A549 (cell line): ENCODE measurements around the gene MT1F. TPM values are rescaled to one million over a fixed set of nuclear protein-coding genes. Genes with fewer than 3 reads are reported as not detected.
A peak's percentile ranks its signal among the peaks of the same experiment; 100 is the strongest.

ENCODE experiments used
- ATAC-seq, 2 experiments: fragments of 200-7000 bp in 1 of 2; fragments of >200 bp in 1 of 2; cut with Nextera tagmentation in 1 of 2; cut with Tn5 transposase in 1 of 2; 3 replicates each; pipeline versions ENCODE4 v1.8.0 to v1.9.1; 2018 to 2020; ENCODE audit warnings: mild to moderate bottlenecking in 1 of 2, moderate library complexity in 1 of 2
- CTCF ChIA-PET: fragments of 300-600 bp; sonication (Branson Sonifier 250); formaldehyde crosslinking; extraction: SDS; loops from one replicate; lab custom pipeline; 2021; ENCODE audit warnings: antibody characterized with exemption, inconsistent platforms; lab: Yijun Ruan, JAX
- POLR2A ChIA-PET: fragments of 350-600 bp; formaldehyde crosslinking; extraction: SDS; loops from one replicate; lab custom pipeline; 2021; ENCODE audit warnings: antibody characterized with exemption, inconsistent platforms; lab: Yijun Ruan, JAX
- DNase-seq, 2 experiments: peaks; one replicate each; pipeline versions ENCODE4 v3.0.0 to v3.0.0-alpha.2; 2011 to 2016; ENCODE audit warnings: low read depth in 1 of 2, low spot score in 1 of 2
- FAIRE-seq: peaks from 2 replicates; lab custom pipeline; 2011; peaks lifted over from hg19 to GRCh38; lab: Jason Lieb, UNC
- H3K27ac ChIP-seq, 2 experiments: fragments of >200 bp; sonication (Bioruptor Twin); formaldehyde crosslinking; 3 replicates each; pipeline ENCODE4 v1.5.1; 2016 to 2017
- H3K4me1 ChIP-seq: fragments of >200 bp; sonication (Bioruptor Twin); formaldehyde crosslinking; 3 replicates; pipeline ENCODE4 v1.6.1; 2016
- H3K4me2 ChIP-seq: fragments of >200 bp; sonication (Bioruptor Twin); formaldehyde crosslinking; 3 replicates; pipeline ENCODE4 v1.6.1; 2016
- H3K4me3 ChIP-seq: fragments of >200 bp; sonication (Bioruptor Twin); formaldehyde crosslinking; 3 replicates; pipeline ENCODE4 v1.5.1; 2016
- H3K9me3 ChIP-seq: fragments of >200 bp; sonication (Bioruptor Twin); formaldehyde crosslinking; 3 replicates; pipeline ENCODE4 v1.6.1; 2016
- ATOH8 ChIP-seq: fragments of 250-450 bp; sonication (Bioruptor Pico); IDR thresholded peaks from 2 replicates; pipeline ENCODE4 v1.5.0; 2020; ENCODE audit warnings: low read depth, mild to moderate bottlenecking, moderate library complexity
- BCL3 ChIP-seq: fragments of >200 bp; sonication (Bioruptor Twin); formaldehyde crosslinking; IDR thresholded peaks from 3 replicates; pipeline ENCODE4 v1.6.1; 2016
- BHLHE40 ChIP-seq: IDR thresholded peaks from 2 replicates; pipeline ENCODE4 v1.6.1; 2012; ENCODE audit warnings: low read depth, low read length, inconsistent platforms
- E2F6 ChIP-seq: IDR thresholded peaks from 2 replicates; pipeline ENCODE4 v1.6.1; 2012; ENCODE audit warnings: low read depth, borderline replicate concordance
- FOSL2 ChIP-seq, 2 experiments: fragments of 450-650 bp in 1 of 2; fragments of >200 bp in 1 of 2; sonication (Bioruptor Twin) in 1 of 2; formaldehyde crosslinking; IDR thresholded peaks; 2 replicates each; pipeline versions ENCODE4 v1.5.0 to v1.6.1; 2016 to 2020; ENCODE audit warnings: mild to moderate bottlenecking in 1 of 2, moderate library complexity in 1 of 2
- HDAC2 ChIP-seq: fragments of 200-600 bp; sonication (generic); IDR thresholded peaks from 2 replicates; pipeline ENCODE4 v1.6.1; 2016
- HEYL ChIP-seq: fragments of 250-450 bp; sonication (Bioruptor Pico); IDR thresholded peaks from 2 replicates; pipeline ENCODE4 v1.8.0; 2021; ENCODE audit warnings: mild to moderate bottlenecking, moderate library complexity
- HOXB13 ChIP-seq: fragments of 250-450 bp; sonication (Bioruptor Pico); IDR thresholded peaks from 2 replicates; pipeline ENCODE4 v1.5.0; 2020; ENCODE audit warnings: low read depth, mild to moderate bottlenecking, moderate library complexity
- JUN ChIP-seq, 2 experiments: fragments of >200 bp; sonication (Bioruptor Twin); formaldehyde crosslinking; IDR thresholded peaks; 2 replicates in 1 of 2; 3 replicates in 1 of 2; pipeline ENCODE4 v1.6.1; 2016 to 2017
- KDM1A ChIP-seq: fragments of 200-600 bp; sonication (generic); IDR thresholded peaks from 2 replicates; pipeline ENCODE4 v1.6.1; 2016; ENCODE audit warnings: low read depth, mild to moderate bottlenecking
- NFE2L2 ChIP-seq: fragments of 150-350 bp; conservative IDR thresholded peaks from 2 replicates; pipeline ENCODE4 v1.6.1; 2014; ENCODE audit warnings: low read length
- NR3C1 ChIP-seq: fragments of >200 bp; sonication (Bioruptor Twin); formaldehyde crosslinking; IDR thresholded peaks from 3 replicates; pipeline ENCODE4 v1.6.1; 2017
- PBX3 ChIP-seq: IDR thresholded peaks from 2 replicates; pipeline ENCODE4 v1.6.1; 2012
- PHF8 ChIP-seq: fragments of 200-600 bp; sonication (generic); IDR thresholded peaks from 2 replicates; pipeline ENCODE4 v1.6.1; 2016; ENCODE audit warnings: low read depth, mild to moderate bottlenecking, antibody characterized with exemption, moderate library complexity, borderline replicate concordance
- POLR2A ChIP-seq: IDR thresholded peaks from 2 replicates; pipeline ENCODE4 v1.6.1; 2012; ENCODE audit warnings: mild to moderate bottlenecking, low read length
- RAD21 ChIP-seq, 2 experiments: fragments of >200 bp in 1 of 2; sonication (Bioruptor Twin) in 1 of 2; formaldehyde crosslinking in 1 of 2; IDR thresholded peaks in 1 of 2; conservative IDR thresholded peaks in 1 of 2; 2 replicates in 1 of 2; 3 replicates in 1 of 2; pipeline ENCODE4 v1.6.1; 2012 to 2018; ENCODE audit warnings: inconsistent platforms in 1 of 2
- RARB ChIP-seq: fragments of 250-450 bp; sonication (Bioruptor Pico); IDR thresholded peaks from 2 replicates; pipeline ENCODE4 v1.8.0; 2021; ENCODE audit warnings: mild to moderate bottlenecking, moderate library complexity
- RFX5 ChIP-seq: fragments of 450-650 bp; IDR thresholded peaks from 2 replicates; pipeline ENCODE4 v1.7.1; 2014; ENCODE audit warnings: antibody characterized with exemption, mild to moderate bottlenecking, moderate library complexity
- RNF2 ChIP-seq: fragments of 200-600 bp; sonication (generic); IDR thresholded peaks from 2 replicates; pipeline ENCODE4 v1.6.1; 2016; ENCODE audit warnings: low read depth, mild to moderate bottlenecking, antibody characterized with exemption, moderate library complexity, borderline replicate concordance
- TFCP2L1 ChIP-seq: fragments of 250-450 bp; sonication (Bioruptor Pico); IDR thresholded peaks from 2 replicates; pipeline ENCODE4 v1.5.0; 2021; ENCODE audit warnings: mild to moderate bottlenecking
- USF2 ChIP-seq: fragments of 450-650 bp; IDR thresholded peaks from 2 replicates; pipeline ENCODE4 v1.6.1; 2014; ENCODE audit warnings: antibody characterized with exemption
- ZFP36 ChIP-seq: fragments of 450-650 bp; IDR thresholded peaks from 2 replicates; pipeline ENCODE4 v1.6.1; 2014; ENCODE audit warnings: borderline replicate concordance; ENCODE audit not compliant: partially characterized antibody
- WGBS: methylation state at CpG from one replicate; pipeline ENCODE4 v1.1.6; 2017; ENCODE audit errors: missing lambda C conversion rate; 5-methylcytosine and 5-hydroxymethylcytosine counted together
- polyA plus RNA-seq, 4 experiments: library from polyadenylated mRNA; depleted of rRNA in 3 of 4; stranded (reverse); fragments of >200 nt; fragmentation: RNase III in 1 of 4; extraction: RNeasy Plus Mini Kit Qiagen cat#74134 plus additional on column Dnase treatment in 1 of 4; gene quantifications; 2 replicates in 3 of 4; 3 replicates in 1 of 4; pipeline ENCODE4 v1.2.3, GENCODE V29; 2011 to 2017

MT1F gene
- polyA plus RNA-seq, 2 of the 4 experiments (the other 2 are of a cell fraction), result 4.1 to 11.3 TPM

- no peak for TF ChIP-seq PBX3
- TF ChIP-seq TFCP2L1 (CRISPR knock-in tag), result peak; percentile 42
- TF ChIP-seq USF2, result no peak
- TF ChIP-seq RAD21 (conservative IDR thresholded peaks at IDR 0.05 in 1 of 2, IDR thresholded peaks at IDR 0.05 in 1 of 2), result no peak
- TF ChIP-seq ATOH8, result 0 out of 2 replicates have a peak, but pooled peaks have one; percentile 19
- TF ChIP-seq RNF2, result no peak
- no peak for TF ChIP-seq POLR2A
- 0 out of 2 replicates have a peak, but pooled peaks have one; percentile 54 for TF ChIP-seq RARB (CRISPR knock-in tag)
- no peak; a peak in 1 of 5 replicates for TF ChIP-seq JUN (IDR thresholded peaks at IDR 0.05)
Observed at GRCh38 chr16:56610017-56610608, 47.6 kb upstream of the MT1F start (continued).

- Histone ChIP-seq H3K27ac (peak overlapping the region; percentile 93 to 96), H3K4me2 (peak overlapping the region; percentile 81), H3K4me3 (no peak overlapping the region), H3K4me1 (peaks cover 70% of the 10 kb centered on the region), H3K9me3 (no peaks in the 10 kb centered on the region)
- ChIA-PET POLR2A (interaction anchor here (3.1 to 10.8 kb wide), 3 partner anchors 13 to 73 kb away, joined by 23 to 185 read pairs (median 33); partner anchors contain the start of gene MT1X), CTCF (interaction anchor here (0.6 to 19.7 kb wide), 11 partner anchors 10 to 184 kb away, joined by 3 to 340 read pairs (median 3); partner anchors contain the start of genes MT1A, MT1B, MT1E and MT1F)
- ATAC-seq (no peak), DNase-seq (no peak), FAIRE-seq (no peak)
- WGBS, result 75% methylated on average over 2 of the region's 2 CpGs
- no peak for TF ChIP-seq HDAC2
- no peak for TF ChIP-seq NFE2L2
- peak; percentile 70 for TF ChIP-seq ZFP36
- TF ChIP-seq KDM1A, result peak; percentile 73; the same call in 1 of the 2 replicates
- TF ChIP-seq BHLHE40, result no peak
- TF ChIP-seq HOXB13 (CRISPR knock-in tag), result no peak
Observed at GRCh38 chr16:56610609-56611111, 47.1 kb upstream of the MT1F start.

- ChIA-PET POLR2A (interaction anchor here (0.8 to 10.8 kb wide), 3 partner anchors 16 to 73 kb away, joined by 3 to 185 read pairs (median 33); partner anchors contain the start of gene MT1X), CTCF (interaction anchor here (0.6 to 19.7 kb wide), 9 partner anchors 10 to 184 kb away, joined by 3 to 340 read pairs (median 4); partner anchors contain the start of genes MT1A, MT1B and MT1F)
- H3K27ac ChIP-seq, result peak overlapping the region; percentile 93 to 96
- TF ChIP-seq FOSL2 (IDR thresholded peaks at IDR 0.05) (no peak), FOSL2 (CRISPR knock-in tag; IDR thresholded peaks at IDR 0.05) (no peak), TFCP2L1 (CRISPR knock-in tag) (no peak), ZFP36 (no peak), HEYL (CRISPR knock-in tag) (no peak), HDAC2 (no peak), USF2 (no peak), KDM1A (no peak), E2F6 (no peak), RAD21 (conservative IDR thresholded peaks at IDR 0.05 in 1 of 2, IDR thresholded peaks at IDR 0.05 in 1 of 2) (no peak), NR3C1 (no peak), HOXB13 (CRISPR knock-in tag) (no peak), RFX5 (no peak), BCL3 (no peak), PHF8 (no peak), ATOH8 (no peak)
- no peaks in the 10 kb centered on the region for H3K9me3 ChIP-seq
- FAIRE-seq (no peak), DNase-seq (peak in 1 of 2 experiments; percentile 36), ATAC-seq (no peak)
- H3K4me3 ChIP-seq, result no peak overlapping the region
- H3K4me1 ChIP-seq, result peaks cover 63% of the 10 kb centered on the region
- peak overlapping the region; percentile 81 for H3K4me2 ChIP-seq
- WGBS, result 70% methylated on average over 2 of the region's 2 CpGs
Observed at GRCh38 chr16:56611281-56611833, 46.4 kb upstream of the MT1F start.
